ENCODE measurements around the gene SNX22.
"Not testable (repeated sequence)": the region's sequence is repeated elsewhere in the genome, so short reads cannot be mapped to it uniquely, and the experiment has no call there.

Gene SNX22

DNA sequence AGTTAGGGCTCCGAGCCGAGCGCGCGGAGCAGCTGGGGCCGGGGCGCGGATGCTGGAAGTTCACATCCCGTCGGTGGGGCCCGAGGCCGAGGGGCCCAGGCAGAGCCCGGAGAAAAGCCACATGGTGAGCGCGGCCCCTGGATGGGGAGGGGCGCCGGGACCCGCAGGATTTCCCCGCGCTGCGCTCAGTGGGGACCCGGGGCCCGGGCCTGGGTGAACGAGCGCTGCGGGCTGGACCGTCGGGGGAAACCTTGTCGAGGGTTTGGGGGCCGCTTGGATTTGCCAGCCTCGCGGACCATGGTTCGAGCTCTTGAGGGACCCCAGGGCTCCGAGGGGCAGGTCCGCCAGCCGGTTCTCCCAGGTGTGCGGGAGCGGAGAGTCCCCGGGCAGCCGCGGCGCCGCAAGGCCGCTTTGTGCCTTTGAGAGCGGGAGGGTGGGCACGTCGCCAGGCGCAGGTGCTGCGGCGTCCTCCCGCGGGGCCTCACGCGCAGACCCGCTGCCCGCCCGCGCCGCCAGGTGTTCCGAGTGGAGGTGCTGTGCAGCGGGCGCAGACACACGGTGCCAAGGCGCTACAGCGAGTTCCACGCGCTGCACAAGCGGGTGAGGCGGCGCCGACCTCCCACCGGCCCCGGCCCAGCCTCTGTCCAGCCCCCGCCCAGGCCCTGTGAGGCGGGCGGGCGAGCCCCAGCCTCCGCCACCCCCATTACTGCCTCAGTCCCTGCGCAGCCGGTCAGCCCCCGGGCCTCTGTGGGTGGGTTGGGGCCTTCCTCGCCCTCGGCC, at the start of gene SNX22:
Gene SNX22, plus strand, starts transcription at position 5 of the 780 bp plus-strand sequence. Its CDS starts 45 bp downstream, at position 50.
- Histone ChIP-seq H3K79me2 (no peaks in the 10 kb centered on the region), H3K4me2 (ENCODE audit: low read length) (peak within 1 kb of the TSS; percentile 51), H3K4me1 (no peaks in the 10 kb centered on the region), H3K9ac (no peak within 1 kb of the TSS), H3K27me3 (ENCODE audit: control insufficient read depth, insufficient read depth, low read length) (peaks cover 3% of the 10 kb centered on the region), H3K27ac (no peak within 1 kb of the TSS), H2AFZ (peak within 1 kb of the TSS; percentile 38), H3K4me3 (ENCODE audit: low read depth, low read length) (peak within 1 kb of the TSS; percentile 2), H3K9me3 (ENCODE audit: control insufficient read depth, low read length) (no peaks in the 10 kb centered on the region), H3K36me3 (ENCODE audit: control insufficient read depth, insufficient read depth, low read length) (no peaks in the 10 kb centered on the region)
- TF ChIP-seq, protein P1, sequence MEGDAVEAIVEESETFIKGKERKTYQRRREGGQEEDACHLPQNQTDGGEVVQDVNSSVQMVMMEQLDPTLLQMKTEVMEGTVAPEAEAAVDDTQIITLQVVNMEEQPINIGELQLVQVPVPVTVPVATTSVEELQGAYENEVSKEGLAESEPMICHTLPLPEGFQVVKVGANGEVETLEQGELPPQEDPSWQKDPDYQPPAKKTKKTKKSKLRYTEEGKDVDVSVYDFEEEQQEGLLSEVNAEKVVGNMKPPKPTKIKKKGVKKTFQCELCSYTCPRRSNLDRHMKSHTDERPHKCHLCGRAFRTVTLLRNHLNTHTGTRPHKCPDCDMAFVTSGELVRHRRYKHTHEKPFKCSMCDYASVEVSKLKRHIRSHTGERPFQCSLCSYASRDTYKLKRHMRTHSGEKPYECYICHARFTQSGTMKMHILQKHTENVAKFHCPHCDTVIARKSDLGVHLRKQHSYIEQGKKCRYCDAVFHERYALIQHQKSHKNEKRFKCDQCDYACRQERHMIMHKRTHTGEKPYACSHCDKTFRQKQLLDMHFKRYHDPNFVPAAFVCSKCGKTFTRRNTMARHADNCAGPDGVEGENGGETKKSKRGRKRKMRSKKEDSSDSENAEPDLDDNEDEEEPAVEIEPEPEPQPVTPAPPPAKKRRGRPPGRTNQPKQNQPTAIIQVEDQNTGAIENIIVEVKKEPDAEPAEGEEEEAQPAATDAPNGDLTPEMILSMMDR (IDR thresholded peaks at IDR 0.05), result no peak

DNA sequence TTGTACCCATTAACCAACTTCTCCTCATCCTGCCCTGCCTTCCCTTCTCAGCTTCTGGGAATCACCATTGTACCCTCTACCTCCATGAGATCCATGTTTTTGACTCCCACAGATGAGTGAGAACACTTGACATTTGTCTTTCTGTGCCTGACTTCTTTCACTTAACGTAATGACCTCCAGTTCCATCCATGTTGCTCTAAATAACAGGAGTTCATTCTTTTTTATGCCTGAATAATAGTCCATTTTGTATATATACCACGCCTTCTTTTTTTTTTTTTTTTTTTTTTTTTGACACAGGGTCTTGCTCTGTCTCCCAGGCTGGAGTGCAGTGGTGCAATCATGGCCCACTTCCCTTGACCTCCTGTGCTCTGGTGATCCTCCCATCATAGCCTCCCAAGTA, 49.0 kb upstream of the SNX22 start:
- Histone ChIP-seq H2AFZ (no peak overlapping the region), H3K4me2 (ENCODE audit: low read length) (no peak overlapping the region), H3K9me3 (ENCODE audit: control insufficient read depth, low read length) (no peaks in the 10 kb centered on the region), H3K79me2 (peaks cover 28% of the 10 kb centered on the region), H3K27ac (no peak overlapping the region), H3K4me3 (ENCODE audit: low read depth, low read length) (no peak overlapping the region), H3K4me1 (peaks cover 7% of the 10 kb centered on the region), H3K27me3 (ENCODE audit: control insufficient read depth, insufficient read depth, low read length) (no peaks in the 10 kb centered on the region), H3K9ac (no peak overlapping the region), H3K36me3 (ENCODE audit: control insufficient read depth, insufficient read depth, low read length) (no peaks in the 10 kb centered on the region)
- TF ChIP-seq, protein P1 (IDR thresholded peaks at IDR 0.05), result no peak

GRCh38 chr15:64105113-64105704, 46.3 kb upstream of the SNX22 start:
- H3K9ac ChIP-seq, result no peak overlapping the region
- peaks cover 33% of the 10 kb centered on the region for H3K79me2 ChIP-seq
- TF ChIP-seq, protein P1 (IDR thresholded peaks at IDR 0.05), result no peak
- peak overlapping the region; percentile 8 for H3K4me2 ChIP-seq (ENCODE audit: low read length)
- H3K27ac ChIP-seq, result no peak overlapping the region
- peak overlapping the region; percentile 1 for H3K4me3 ChIP-seq (ENCODE audit: low read depth, low read length)
- H3K9me3 ChIP-seq (ENCODE audit: control insufficient read depth, low read length), result no peaks in the 10 kb centered on the region
- no peaks in the 10 kb centered on the region for H3K4me1 ChIP-seq
- H3K36me3 ChIP-seq (ENCODE audit: control insufficient read depth, insufficient read depth, low read length), result no peaks in the 10 kb centered on the region
- no peaks in the 10 kb centered on the region for H3K27me3 ChIP-seq (ENCODE audit: control insufficient read depth, insufficient read depth, low read length)
- no peak overlapping the region for H2AFZ ChIP-seq

- H3K36me3 ChIP-seq (ENCODE audit: control insufficient read depth, insufficient read depth, low read length), result no peaks in the 10 kb centered on the region
- H3K9me3 ChIP-seq (ENCODE audit: control insufficient read depth, low read length), result no peaks in the 10 kb centered on the region
- H3K4me3 ChIP-seq (ENCODE audit: low read depth, low read length), result no peak overlapping the region
- H2AFZ ChIP-seq, result no peak overlapping the region
- no peak overlapping the region for H3K27ac ChIP-seq
- no peak overlapping the region for H3K4me2 ChIP-seq (ENCODE audit: low read length)
- TF ChIP-seq, protein P1 (IDR thresholded peaks at IDR 0.05), result no peak
- H3K4me1 ChIP-seq, result peaks cover 3% of the 10 kb centered on the region
- H3K79me2 ChIP-seq, result peaks cover 30% of the 10 kb centered on the region
- no peaks in the 10 kb centered on the region for H3K27me3 ChIP-seq (ENCODE audit: control insufficient read depth, insufficient read depth, low read length)
- no peak overlapping the region for H3K9ac ChIP-seq
Measured at GRCh38 chr15:64107337-64107736, 44.2 kb upstream of the SNX22 start.

GRCh38 chr15:64110108-64110701, 41.3 kb upstream of the SNX22 start:
- not testable (repeated sequence) for H3K4me1 ChIP-seq; H3K4me2 ChIP-seq (ENCODE audit: low read length); H3K36me3 ChIP-seq (ENCODE audit: control insufficient read depth, insufficient read depth, low read length); H3K4me3 ChIP-seq (ENCODE audit: low read depth, low read length); H2AFZ ChIP-seq; H3K9me3 ChIP-seq (ENCODE audit: control insufficient read depth, low read length); H3K9ac ChIP-seq; H3K27ac ChIP-seq; H3K27me3 ChIP-seq (ENCODE audit: control insufficient read depth, insufficient read depth, low read length)
- H3K79me2 ChIP-seq, result peaks cover 20% of the 10 kb centered on the region

Data from parathyroid adenoma (tissue), 2 donors.